OCI-LY7 (cell line): ENCODE results near the gene IGFN1. TPM values are rescaled to one million over a fixed set of nuclear protein-coding genes. Genes with fewer than 3 reads are reported as not detected.

ENCODE experiments used
- BruUV-seq: library from RNA; stranded (reverse); fragments of 400-500 nt; replicated peaks from 2 replicates; lab custom pipeline; 2021; lab: Mats Ljungman, UMichigan
- CTCF ChIA-PET: fragments of 300-600 bp; sonication (Branson Sonifier 250); formaldehyde crosslinking; loops from one replicate; lab custom pipeline; 2022; ENCODE audit warnings: antibody characterized with exemption; ENCODE audit not compliant: unreplicated experiment; lab: Charles Lee
- POLR2A ChIA-PET: fragments of 300-600 bp; sonication (Branson Sonifier 250); formaldehyde crosslinking; loops from one replicate; lab custom pipeline; 2022; ENCODE audit warnings: antibody characterized with exemption; lab: Charles Lee
- DNase-seq: peaks from one replicate; pipeline ENCODE4 v3.0.0-alpha.2; 2015; ENCODE audit warnings: low spot score
- H2AFZ ChIP-seq: fragments of 200-600 bp; sonication (generic), shearing (Covaris generic); 2 replicates; pipeline ENCODE4 v1.6.1; 2014; ENCODE audit warnings: mild to moderate bottlenecking, antibody characterized with exemption, low read length, moderate library complexity
- H3K27ac ChIP-seq: fragments of 200-600 bp; sonication (generic); 2 replicates; pipeline ENCODE4 v1.5.1; 2014; ENCODE audit warnings: mixed run types, low read depth, mild to moderate bottlenecking, moderate library complexity, low read length, inconsistent platforms; ENCODE audit not compliant: poor library complexity, severe bottlenecking
- H3K36me3 ChIP-seq: fragments of 200-600 bp; sonication (generic); 2 replicates; pipeline ENCODE4 v1.6.1; 2014; ENCODE audit warnings: mild to moderate bottlenecking, antibody characterized with exemption, low read length, moderate library complexity, mixed read lengths; ENCODE audit not compliant: insufficient read depth
- H3K4me1 ChIP-seq: fragments of 200-600 bp; sonication (generic); 2 replicates; pipeline ENCODE4 v1.5.1; 2014; ENCODE audit warnings: mild to moderate bottlenecking, low read length; ENCODE audit not compliant: insufficient read depth, poor library complexity, severe bottlenecking
- H3K4me2 ChIP-seq: fragments of 200-600 bp; sonication (generic); 2 replicates; pipeline ENCODE4 v1.6.1; 2014; ENCODE audit warnings: mild to moderate bottlenecking, low read length
- H3K4me3 ChIP-seq: fragments of 200-600 bp; sonication (generic); 2 replicates; pipeline ENCODE4 v1.5.1; 2014; ENCODE audit warnings: mild to moderate bottlenecking, low read depth, low read length; ENCODE audit not compliant: poor library complexity, severe bottlenecking
- H3K79me2 ChIP-seq: fragments of 200-600 bp; sonication (generic); 2 replicates; pipeline ENCODE4 v1.6.1; 2016; ENCODE audit warnings: low read depth, mild to moderate bottlenecking, low read length, moderate library complexity, mixed read lengths; ENCODE audit not compliant: insufficient read depth
- H3K9me2 ChIP-seq: fragments of 200-600 bp; sonication (generic); 2 replicates; pipeline ENCODE4 v1.6.1; 2016; ENCODE audit warnings: mild to moderate bottlenecking, low read length, mixed read lengths; ENCODE audit not compliant: insufficient read depth
- H3K9me3 ChIP-seq: fragments of 200-600 bp; sonication (generic); 2 replicates; pipeline ENCODE4 v1.6.1; 2014; ENCODE audit warnings: mild to moderate bottlenecking, mixed run types, low read length, mixed read lengths
- H4K20me1 ChIP-seq: fragments of 200-600 bp; sonication (generic); 2 replicates; pipeline ENCODE4 v1.6.1; 2014; ENCODE audit warnings: mild to moderate bottlenecking, antibody characterized with exemption, low read length, moderate library complexity, mixed read lengths; ENCODE audit not compliant: insufficient read depth
- CTCF ChIP-seq: fragments of 200-600 bp; sonication (generic); conservative IDR thresholded peaks from 2 replicates; pipeline ENCODE4 v1.5.1; 2014; ENCODE audit warnings: mild to moderate bottlenecking, antibody characterized with exemption, low read length, moderate library complexity, mixed read lengths
- EZH2phosphoT487 ChIP-seq: fragments of 200-600 bp; sonication (generic); IDR thresholded peaks from 2 replicates; pipeline ENCODE4 v1.6.1; 2018; ENCODE audit warnings: low read depth, borderline replicate concordance, mild to moderate bottlenecking, mixed run types, antibody characterized with exemption, low read length, moderate library complexity, mixed read lengths
- intact Hi-C: fragments of 100-400 bp; cut with micrococcal nuclease; formaldehyde crosslinking; loops from one replicate; pipeline ENCODE4 v1.10.0; 2022; ENCODE audit not compliant: unreplicated experiment
- total RNA-seq, 2 experiments: library from RNA; depleted of rRNA in 1 of 2; stranded (reverse); fragments of >200 nt in 1 of 2; shearing (Covaris generic) in 1 of 2; gene quantifications; 2 replicates each; pipeline ENCODE4 v1.2.3, GENCODE V29; 2014 to 2022

Gene IGFN1
- total RNA-seq, 2 experiments from 2014 or later = not detected

DNA sequence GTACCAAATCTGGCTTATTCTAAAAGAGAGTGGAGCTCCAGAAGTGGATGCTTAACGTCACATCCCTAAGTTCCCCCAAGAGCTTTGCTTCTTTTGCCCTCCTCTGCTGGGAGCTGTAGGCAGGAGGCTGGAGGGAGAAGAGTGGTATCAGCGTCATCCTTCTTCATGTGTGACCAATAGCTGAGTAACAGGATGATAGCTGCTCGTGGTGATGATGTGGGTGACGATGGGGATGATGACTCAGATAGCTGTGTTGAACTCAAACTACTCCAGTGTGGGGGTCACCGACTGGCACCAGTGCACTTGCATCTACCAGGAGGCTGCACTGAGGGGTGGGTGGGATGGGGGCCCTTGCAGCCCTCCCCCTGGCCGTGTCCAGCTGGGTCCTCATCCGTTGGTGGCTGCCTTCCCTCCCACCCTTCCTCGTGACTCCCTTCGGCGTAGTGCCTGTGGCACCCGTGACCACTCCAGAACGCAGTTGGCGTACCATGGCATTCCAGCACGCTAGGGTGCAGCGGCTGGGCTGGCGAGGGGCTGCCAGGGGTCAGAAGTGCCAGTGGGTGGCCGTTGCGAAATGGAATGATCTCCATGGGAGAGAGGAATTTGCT, 1.1 kb downstream of the IGFN1 start:
- intact Hi-C loops = no loop called here

DNA sequence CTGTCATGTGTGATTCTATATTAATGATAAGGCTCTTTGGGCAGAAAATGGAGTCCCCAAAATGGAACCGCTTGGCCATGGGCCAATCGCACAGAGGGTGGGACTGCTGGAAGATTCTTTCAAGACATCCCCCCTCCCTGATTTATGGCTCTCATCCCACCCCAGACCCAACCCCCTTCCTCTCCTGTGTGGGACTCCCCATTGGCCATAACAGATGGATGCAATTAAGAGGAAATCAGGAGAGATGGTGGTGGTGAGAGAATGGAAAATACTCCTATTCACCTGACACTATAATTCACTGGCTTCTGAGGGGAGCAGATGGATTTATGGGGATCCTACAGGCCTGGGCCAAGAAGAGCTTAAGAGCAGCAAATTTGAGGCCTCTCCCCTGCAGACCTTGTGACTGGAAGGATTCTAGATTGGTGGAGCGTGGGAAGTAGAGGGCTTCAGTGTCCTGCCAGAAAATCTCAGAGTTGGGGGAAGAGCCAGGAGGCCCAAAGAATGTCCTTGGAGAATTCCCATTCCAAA, 1.7 kb downstream of the IGFN1 start:
- TF ChIP-seq EZH2phosphoT487 (no peak), CTCF (no peak)
- Histone ChIP-seq H3K9me2 (no peaks in the 10 kb centered on the region), H2AFZ (no peak overlapping the region), H3K36me3 (no peaks in the 10 kb centered on the region), H3K4me2 (no peak overlapping the region), H3K27ac (no peak overlapping the region), H4K20me1 (no peaks in the 10 kb centered on the region), H3K4me3 (no peak overlapping the region), H3K79me2 (no peaks in the 10 kb centered on the region), H3K4me1 (no peaks in the 10 kb centered on the region), H3K9me3 (no peaks in the 10 kb centered on the region)
- POLR2A ChIA-PET = interaction anchor here (0.6 kb wide), 1 partner anchor 941 kb away, joined by 4 read pairs; no protein-coding TSS in a partner anchor
- CTCF ChIA-PET = no interaction called here
- intact Hi-C loops = no loop called here
- no peak for DNase-seq
- no TSS peak for BruUV-seq

More for the DNA sequence above, 1.1 kb downstream of the IGFN1 start:
- Histone ChIP-seq H3K4me1 (no peaks in the 10 kb centered on the region), H4K20me1 (no peaks in the 10 kb centered on the region), H3K27ac (no peak overlapping the region), H2AFZ (no peak overlapping the region), H3K4me2 (no peak overlapping the region), H3K9me3 (no peaks in the 10 kb centered on the region), H3K36me3 (no peaks in the 10 kb centered on the region), H3K9me2 (no peaks in the 10 kb centered on the region), H3K79me2 (no peaks in the 10 kb centered on the region), H3K4me3 (no peak overlapping the region)
- no TSS peak for BruUV-seq
- no peak for TF ChIP-seq CTCF
- no peak for TF ChIP-seq EZH2phosphoT487
- DNase-seq = no peak
- CTCF ChIA-PET = no interaction called here
- POLR2A ChIA-PET = no interaction called here

- H3K9me2 ChIP-seq = no peaks in the 10 kb centered on the region
- ChIA-PET CTCF (no interaction called here), POLR2A (no interaction called here)
- no peak for DNase-seq
- H3K4me1 ChIP-seq = no peaks in the 10 kb centered on the region
- intact Hi-C loops = no loop called here
- no peak overlapping the region for H3K4me2 ChIP-seq
- TF ChIP-seq EZH2phosphoT487 = no peak
- no peaks in the 10 kb centered on the region for H3K79me2 ChIP-seq
- BruUV-seq = no TSS peak
- H3K9me3 ChIP-seq = no peaks in the 10 kb centered on the region
- no peaks in the 10 kb centered on the region for H3K36me3 ChIP-seq
- H4K20me1 ChIP-seq = no peaks in the 10 kb centered on the region
- H2AFZ ChIP-seq = no peak overlapping the region
- no peak overlapping the region for H3K27ac ChIP-seq
- H3K4me3 ChIP-seq = no peak overlapping the region
Measured at GRCh38 chr1:201194046-201194445, 3.4 kb downstream of the IGFN1 start.
